ENCODE results near the gene TMPRSS6.
"Not testable (repeated sequence)": the region's sequence is repeated elsewhere in the genome, so short reads cannot be mapped to it uniquely, and the experiment has no call there.

TMPRSS6 gene

DNA sequence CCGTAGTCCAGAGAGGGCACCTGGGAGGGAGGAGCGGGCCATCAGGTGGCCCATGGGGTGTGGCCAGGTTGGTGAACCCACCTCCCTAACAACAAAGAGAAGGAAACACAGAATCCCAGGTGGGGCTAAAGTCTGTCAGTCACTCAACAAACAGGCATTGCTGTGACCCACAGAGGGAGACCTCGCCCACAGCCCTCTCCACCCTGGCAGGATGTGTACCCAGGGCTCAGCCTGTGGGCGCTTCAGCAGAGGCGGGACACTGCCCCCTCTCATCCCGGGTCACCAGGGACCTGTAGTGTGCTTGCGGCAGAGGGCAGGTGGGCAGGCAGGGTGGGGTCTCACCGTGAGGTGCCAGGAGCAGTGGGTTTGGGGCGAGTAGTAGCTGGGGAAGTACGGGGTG, 25.1 kb downstream of the TMPRSS6 start:
- DNase-seq = no peak

GRCh38 chr22:37083914-37084313, 25.6 kb downstream of the TMPRSS6 start:
- no peak for DNase-seq

- DNase-seq = no peak
These were observed 27.2 kb downstream of the TMPRSS6 start for GRCh38 chr22:37082251-37082873.

- no peak for DNase-seq
These were observed 28.7 kb downstream of the TMPRSS6 start for GRCh38 chr22:37080838-37081237.

- DNase-seq = no peak
These were observed 29.1 kb downstream of the TMPRSS6 start for GRCh38 chr22:37080438-37080837.

DNA sequence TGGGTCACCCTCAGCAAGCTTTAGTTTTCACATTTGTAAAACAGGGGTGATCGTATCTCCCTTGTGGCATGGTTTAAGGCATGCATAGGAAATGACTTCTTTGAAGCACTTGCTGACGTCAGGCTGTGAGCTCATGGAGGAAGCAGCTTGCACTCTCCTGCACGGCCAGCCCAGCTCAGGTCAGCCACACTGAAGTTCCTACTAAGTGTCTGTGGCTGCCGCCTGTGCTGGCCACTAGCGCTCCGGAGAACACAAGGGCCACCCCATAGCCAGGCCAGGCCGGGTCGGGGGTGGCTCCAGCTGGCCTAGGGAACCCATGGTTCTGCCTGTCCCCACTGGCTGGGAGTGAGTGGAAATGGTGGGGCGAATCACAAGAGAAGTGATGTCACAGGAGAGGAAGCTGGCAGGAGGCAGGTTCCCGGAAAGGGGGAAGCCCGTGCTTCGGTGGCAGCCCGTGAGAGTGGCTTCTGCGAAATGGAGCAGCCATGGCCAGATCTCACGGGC, 29.8 kb downstream of the TMPRSS6 start:
- DNase-seq = no peak

DNA sequence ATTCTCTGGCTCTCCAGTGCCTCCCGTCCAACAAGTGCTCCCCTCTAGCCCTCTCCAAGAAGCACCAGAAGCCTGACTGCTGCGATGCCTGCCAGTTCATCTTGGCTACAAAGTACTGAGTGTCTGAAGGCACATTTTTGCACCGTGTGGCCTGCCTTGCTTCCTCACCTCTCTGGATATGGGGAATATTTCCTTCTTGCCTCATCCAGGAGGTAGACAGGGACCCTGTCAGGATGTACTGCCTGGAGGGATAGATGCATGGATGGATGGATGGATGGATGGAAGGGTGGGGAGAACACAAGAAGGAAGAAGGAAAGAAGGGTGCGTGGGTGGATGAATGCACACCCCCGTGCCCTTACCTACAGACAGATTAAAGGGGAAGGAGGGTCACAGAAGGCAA, 30.4 kb downstream of the TMPRSS6 start:
- no peak for DNase-seq

- DNase-seq = peak; percentile 78
These were observed 31.6 kb downstream of the TMPRSS6 start for GRCh38 chr22:37077802-37078448.

DNA sequence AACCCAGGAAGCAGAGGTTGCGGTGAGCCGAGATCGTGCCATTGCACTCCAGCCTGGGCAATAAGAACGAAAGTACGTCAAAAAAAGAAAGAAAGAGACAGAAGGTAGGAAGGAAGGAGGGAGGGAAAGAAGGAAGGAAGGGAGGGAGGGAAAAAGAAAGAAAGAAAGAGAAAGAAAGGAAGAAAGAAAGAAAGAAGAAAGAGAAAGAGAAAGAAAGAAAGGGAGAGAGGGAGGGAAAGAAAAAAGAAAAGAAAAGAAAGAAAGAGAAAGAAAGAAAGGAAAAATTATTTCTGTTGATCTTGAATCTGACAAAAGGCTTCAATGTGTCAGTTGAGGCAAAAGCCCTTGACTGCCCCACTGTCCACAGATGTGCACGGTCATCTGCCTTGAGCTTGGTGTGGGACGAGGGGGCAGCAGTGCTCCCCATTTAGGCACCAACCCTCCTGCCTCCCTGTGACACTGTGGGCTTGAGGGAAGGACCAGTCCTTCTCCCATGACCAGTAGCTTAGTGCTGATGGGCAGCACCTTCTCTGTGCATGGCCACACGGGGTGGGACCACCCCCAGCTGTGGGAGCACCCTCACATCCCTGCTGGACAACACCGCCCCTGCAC, 33.6 kb downstream of the TMPRSS6 start:
- DNase-seq = no peak

DNA sequence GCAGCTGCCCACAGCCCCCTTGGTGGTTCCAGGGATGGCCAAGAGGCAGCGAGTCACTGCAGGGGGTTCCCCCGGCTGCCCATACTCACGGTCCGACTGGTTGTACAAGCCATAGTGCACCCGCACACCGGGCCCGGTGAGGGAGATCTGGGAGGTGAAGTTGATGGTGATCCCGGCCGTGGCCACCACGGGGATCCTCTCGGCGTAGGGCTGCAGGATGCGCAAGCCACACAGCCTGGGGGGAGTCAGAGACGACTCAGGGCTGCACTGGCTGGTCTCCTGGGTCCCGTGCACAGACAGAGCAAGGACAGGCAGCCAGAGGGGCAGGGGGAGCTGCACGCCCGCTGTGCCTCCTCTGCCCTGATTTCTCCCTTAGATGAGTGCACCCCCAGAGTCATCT, 34.5 kb downstream of the TMPRSS6 start:
- DNase-seq = no peak

DNA sequence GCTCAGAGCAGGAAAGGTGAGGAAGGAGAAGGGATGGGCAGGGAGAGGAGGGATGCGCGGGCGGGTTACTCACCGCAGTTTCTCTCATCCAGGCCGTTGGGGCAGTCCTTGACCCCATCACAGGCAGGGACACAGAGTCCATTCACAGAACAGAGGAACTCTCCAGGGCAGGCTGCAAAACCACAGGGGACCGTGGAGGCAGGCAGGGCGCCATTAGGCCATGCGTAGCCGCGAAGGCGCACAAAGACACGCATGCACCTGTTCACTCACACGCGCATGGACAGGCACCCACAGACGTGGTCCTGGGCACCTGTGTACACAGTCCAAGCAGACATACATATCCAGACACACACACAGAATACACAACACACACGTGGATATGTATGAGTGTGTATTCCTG, 35.0 kb downstream of the TMPRSS6 start:
- no peak for DNase-seq

DNA sequence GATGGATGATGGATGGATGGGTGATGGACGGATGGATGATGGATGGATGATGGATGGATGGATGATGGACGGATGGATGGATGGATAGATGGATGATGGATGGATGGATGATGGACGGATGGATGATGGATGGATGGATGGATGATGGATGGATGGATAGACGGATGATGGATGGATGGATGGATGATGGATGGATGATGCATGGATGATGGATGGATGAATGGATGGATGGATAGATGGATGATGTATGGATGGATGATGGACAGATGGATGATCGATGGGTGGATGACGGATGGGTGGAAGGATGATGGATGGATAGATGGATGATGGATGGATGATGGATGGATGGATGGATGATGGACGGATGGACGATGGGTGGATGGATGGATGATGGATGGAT, 36.8 kb downstream of the TMPRSS6 start:
- no peak for DNase-seq

- not testable (repeated sequence) for DNase-seq
These were observed 37.5 kb downstream of the TMPRSS6 start for GRCh38 chr22:37071850-37072592.

DNA sequence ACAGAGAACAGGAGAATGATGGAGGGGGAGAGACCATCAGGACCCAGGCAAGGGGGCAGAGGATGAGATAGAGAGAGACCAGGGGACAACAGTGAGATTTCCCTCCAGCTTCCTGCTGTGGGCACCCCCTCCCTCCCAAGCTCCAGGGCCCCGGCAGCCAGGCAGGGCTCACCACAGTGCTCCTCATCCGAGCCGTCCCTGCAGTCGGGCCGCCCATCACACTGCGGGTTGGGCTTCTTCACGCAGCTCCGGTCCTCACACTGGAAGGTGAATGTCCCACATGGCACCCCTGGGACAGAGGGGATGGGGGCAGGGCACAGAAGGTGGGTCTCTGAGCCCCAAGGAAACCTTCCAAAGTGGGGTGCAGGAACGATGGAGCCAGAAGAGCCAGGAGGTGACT, 38.8 kb downstream of the TMPRSS6 start:
- no peak for DNase-seq

GRCh38 chr22:37070334-37070733, 39.2 kb downstream of the TMPRSS6 start:
- DNase-seq = no peak

GRCh38 chr22:37069719-37070118, 39.8 kb downstream of the TMPRSS6 start:
- DNase-seq = no peak

GRCh38 chr22:37069319-37069718, 40.2 kb downstream of the TMPRSS6 start:
- no peak for DNase-seq

- DNase-seq = no peak
These were observed 40.7 kb downstream of the TMPRSS6 start for GRCh38 chr22:37068859-37069258.

DNA sequence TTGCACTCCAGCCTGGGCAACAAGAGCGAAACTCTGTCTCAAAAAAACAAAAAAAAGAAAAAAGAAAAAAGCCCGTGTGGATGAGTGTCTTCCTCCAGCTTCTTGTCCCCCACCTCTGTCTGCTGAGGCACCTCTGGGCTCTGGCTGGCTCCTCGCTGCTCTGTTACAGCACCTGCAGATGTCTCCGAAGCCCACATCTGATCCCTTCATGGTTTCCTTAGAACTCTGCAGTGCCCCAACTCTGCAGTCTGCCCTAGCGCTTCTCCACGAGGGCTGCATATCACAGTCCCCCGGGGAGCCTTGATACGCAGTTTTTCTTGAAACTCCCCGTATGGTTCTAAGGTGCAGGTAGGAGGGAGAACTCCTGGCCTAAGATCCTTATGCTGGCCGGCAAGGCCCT, 42.1 kb downstream of the TMPRSS6 start:
- no peak for DNase-seq

DNA sequence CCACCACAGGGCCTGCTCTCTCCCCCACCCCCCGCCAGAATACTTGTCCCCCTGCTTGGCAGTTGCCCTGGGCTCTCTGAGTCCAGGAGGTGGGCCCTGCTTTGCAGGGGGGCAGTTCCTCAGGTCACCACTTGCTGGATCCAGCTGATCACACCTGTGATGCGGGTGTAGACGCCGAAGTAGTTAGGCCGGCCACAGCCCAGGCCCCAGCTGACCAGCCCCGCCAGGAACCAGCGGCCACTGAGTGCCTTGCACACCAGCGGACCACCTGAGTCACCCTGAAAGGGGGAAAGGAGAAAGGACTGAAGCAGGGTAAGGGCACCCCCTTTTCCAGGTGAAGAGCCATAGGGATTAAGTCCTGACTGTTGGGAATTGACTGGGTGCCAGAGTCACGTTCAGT, 43.6 kb downstream of the TMPRSS6 start:
- no peak for DNase-seq

DNA sequence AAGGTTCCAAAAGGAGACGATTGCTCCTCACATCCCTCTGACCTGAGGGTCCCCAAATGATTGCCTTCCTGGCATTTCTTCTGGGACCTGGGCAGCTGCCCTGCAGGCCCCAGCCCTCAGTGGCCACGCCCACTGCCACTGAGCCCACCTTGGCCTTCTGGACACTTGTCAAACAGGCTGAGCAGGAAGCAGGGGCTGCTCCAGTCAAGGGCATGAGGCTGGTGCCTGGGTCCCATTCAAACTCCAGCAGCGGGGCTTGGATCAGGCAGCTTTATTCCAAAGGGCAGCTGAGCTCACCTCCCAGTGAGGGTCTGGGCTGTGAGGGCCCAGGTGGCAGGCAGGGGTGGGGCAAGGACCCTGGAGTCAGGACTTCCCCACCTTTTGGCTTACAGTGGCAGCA, 44.3 kb downstream of the TMPRSS6 start:
- DNase-seq = no peak

GRCh38 chr22:37064553-37064952, 45.0 kb downstream of the TMPRSS6 start:
- DNase-seq = no peak
